Measurements from ENCODE around the gene UBE2QL1. TPM values are rescaled to one million over a fixed set of nuclear protein-coding genes. Genes with fewer than 3 reads are reported as not detected.

UBE2QL1 gene
- total RNA-seq, 1 donor from 2014 or later: 2.9 TPM

- H3K27ac Mint-ChIP-seq: no peak overlapping the region
- no peak for DNase-seq (ENCODE audit: low spot score, unreplicated experiment)
- TF ChIP-seq CTCF (IDR thresholded peaks at IDR 0.05; ENCODE audit: unreplicated experiment): no peak
- H3K4me1 Mint-ChIP-seq (ENCODE audit: low read depth): peaks cover 8% of the 10 kb centered on the region
- no peaks in the 10 kb centered on the region for H3K9me3 Mint-ChIP-seq (ENCODE audit: low read depth)
- no peaks in the 10 kb centered on the region for H3K36me3 Mint-ChIP-seq (ENCODE audit: insufficient read depth)
- no peak overlapping the region for H3K4me3 Mint-ChIP-seq (ENCODE audit: low read depth)
- peaks cover 17% of the 10 kb centered on the region for H3K27me3 Mint-ChIP-seq
Observed at GRCh38 chr5:6489643-6490185, 41.1 kb downstream of the UBE2QL1 start.

GRCh38 chr5:6490246-6490645 lies 41.6 kb downstream of the UBE2QL1 start:
- Mint-ChIP-seq H3K27me3 (peaks cover 15% of the 10 kb centered on the region), H3K27ac (no peak overlapping the region), H3K4me3 (ENCODE audit: low read depth) (no peak overlapping the region), H3K36me3 (ENCODE audit: insufficient read depth) (no peaks in the 10 kb centered on the region), H3K9me3 (ENCODE audit: low read depth) (no peaks in the 10 kb centered on the region), H3K4me1 (ENCODE audit: low read depth) (peaks cover 13% of the 10 kb centered on the region)
- no peak for TF ChIP-seq CTCF (IDR thresholded peaks at IDR 0.05; ENCODE audit: unreplicated experiment)
- DNase-seq (ENCODE audit: low spot score, unreplicated experiment): no peak

- Mint-ChIP-seq H3K27ac (no peak overlapping the region), H3K9me3 (ENCODE audit: low read depth) (no peaks in the 10 kb centered on the region), H3K36me3 (ENCODE audit: insufficient read depth) (no peaks in the 10 kb centered on the region), H3K4me1 (ENCODE audit: low read depth) (peaks cover 16% of the 10 kb centered on the region), H3K27me3 (peaks cover 15% of the 10 kb centered on the region), H3K4me3 (ENCODE audit: low read depth) (no peak overlapping the region)
- no peak for TF ChIP-seq CTCF (IDR thresholded peaks at IDR 0.05; ENCODE audit: unreplicated experiment)
- no peak for DNase-seq (ENCODE audit: low spot score, unreplicated experiment)
Observed at GRCh38 chr5:6490693-6491092, 42.0 kb downstream of the UBE2QL1 start.

DNA sequence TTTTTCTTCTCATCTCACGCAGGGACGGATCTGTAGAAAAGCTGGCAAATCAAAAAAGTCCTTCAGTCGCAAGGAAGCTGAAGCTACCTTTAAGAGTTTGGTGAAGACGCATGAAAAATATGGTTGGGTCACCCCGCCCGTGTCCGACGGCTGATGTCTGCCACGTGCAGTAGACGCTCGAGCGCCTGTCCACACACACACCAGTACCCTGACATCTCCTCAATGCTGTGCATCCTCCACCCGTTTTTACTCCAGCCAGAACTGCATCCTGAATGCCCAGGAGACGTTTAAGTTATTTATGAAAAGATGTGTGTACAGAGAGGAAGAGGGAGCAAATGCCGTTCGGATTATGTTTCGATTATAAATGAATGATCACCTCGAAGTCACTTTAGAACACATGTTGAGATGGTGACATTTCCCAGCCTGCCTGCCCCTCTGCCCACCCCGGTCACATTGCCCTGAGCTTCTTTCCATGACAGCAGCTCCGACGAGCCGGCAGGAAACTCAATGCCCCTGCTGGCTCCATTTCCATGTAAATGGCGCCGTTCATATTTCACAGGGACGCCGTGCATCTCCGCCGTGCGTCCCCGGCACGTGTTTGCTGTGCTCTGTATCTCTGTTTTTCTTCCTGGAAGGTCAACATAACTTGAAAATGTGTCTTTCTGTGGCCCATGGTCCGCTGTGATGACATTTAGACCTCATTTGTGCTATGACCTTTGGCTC lies 42.7 kb downstream of the UBE2QL1 start:
- Mint-ChIP-seq H3K27me3 (peaks cover 13% of the 10 kb centered on the region), H3K4me3 (ENCODE audit: low read depth) (no peak overlapping the region), H3K36me3 (ENCODE audit: insufficient read depth) (no peaks in the 10 kb centered on the region), H3K27ac (no peak overlapping the region), H3K9me3 (ENCODE audit: low read depth) (no peaks in the 10 kb centered on the region), H3K4me1 (ENCODE audit: low read depth) (peaks cover 21% of the 10 kb centered on the region)
- no peak for TF ChIP-seq CTCF (IDR thresholded peaks at IDR 0.05; ENCODE audit: unreplicated experiment)
- no peak for DNase-seq (ENCODE audit: low spot score, unreplicated experiment)

DNA sequence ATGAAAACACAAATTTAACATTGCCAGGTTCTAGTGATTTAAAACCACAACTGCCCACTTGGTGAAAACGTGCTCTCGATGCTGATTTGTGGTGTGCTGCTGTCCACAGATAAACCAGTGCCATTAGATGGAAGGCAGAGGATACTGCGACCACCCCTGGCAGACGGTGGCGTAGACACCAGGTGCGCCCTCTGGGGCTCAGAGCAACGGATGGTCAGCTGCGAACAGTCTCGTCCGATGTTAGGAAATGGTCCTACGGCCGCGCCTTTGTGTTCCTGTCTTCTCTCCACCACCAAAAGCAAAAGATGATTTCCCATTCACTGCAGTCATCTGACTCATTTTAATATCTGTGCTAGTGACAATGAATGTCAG lies 43.2 kb downstream of the UBE2QL1 start:
- DNase-seq (ENCODE audit: low spot score, unreplicated experiment): no peak
- TF ChIP-seq CTCF (IDR thresholded peaks at IDR 0.05; ENCODE audit: unreplicated experiment): no peak
- Mint-ChIP-seq H3K27me3 (peaks cover 11% of the 10 kb centered on the region), H3K36me3 (ENCODE audit: insufficient read depth) (no peaks in the 10 kb centered on the region), H3K9me3 (ENCODE audit: low read depth) (no peaks in the 10 kb centered on the region), H3K4me1 (ENCODE audit: low read depth) (peaks cover 26% of the 10 kb centered on the region), H3K4me3 (ENCODE audit: low read depth) (no peak overlapping the region), H3K27ac (no peak overlapping the region)

Measured in progenitor cell of endocrine pancreas (in vitro differentiated cells).